B cell (primary cell): Measurements from ENCODE around the gene POLN. TPM values are rescaled to one million over a fixed set of nuclear protein-coding genes. Genes with fewer than 3 reads are reported as not detected.
A peak's percentile ranks its signal among the peaks of the same experiment; 100 is the strongest.

Experiments
- ATAC-seq: fragments of 200-7000 bp; cut with Tn5 transposase; one replicate; pipeline ENCODE4 v1.10.0; 2021; ENCODE audit warnings: low read depth, mild to moderate bottlenecking, moderate number of reproducible peaks, moderate library complexity
- CTCF ChIA-PET: fragments of 350-600 bp; sonication (Branson Sonifier 250); formaldehyde crosslinking; loops from one replicate; lab custom pipeline; 2021; ENCODE audit warnings: antibody characterized with exemption, inconsistent platforms; lab: Charles Lee
- POLR2A ChIA-PET: fragments of 350-600 bp; sonication (Branson Sonifier 250); formaldehyde crosslinking; loops from one replicate; lab custom pipeline; 2021; ENCODE audit warnings: antibody characterized with exemption; lab: Charles Lee
- DNase-seq: peaks from one replicate; pipeline ENCODE4 v3.0.0; 2013
- H2AFZ ChIP-seq: 2 replicates; pipeline ENCODE4 v1.6.1; 2012; ENCODE audit warnings: mild to moderate bottlenecking, low read depth, low read length; ENCODE audit not compliant: insufficient read depth, poor library complexity, severe bottlenecking
- H3K27ac ChIP-seq, 2 donors: 1 replicate in 1 of 2; 2 replicates in 1 of 2; pipeline ENCODE4 v1.5.1; 2012 to 2013; ENCODE audit warnings: low read length in 2 of 2, mild to moderate bottlenecking in 2 of 2, moderate library complexity in 1 of 2
- H3K27me3 ChIP-seq, 4 experiments: fragments of 200-600 bp in 1 of 4; sonication (generic) in 1 of 4; replicated peaks in 1 of 4; 1 replicate in 2 of 4; 2 replicates in 2 of 4; pipeline versions ENCODE4 v1.6.1 to v1.7.0; 2013 to 2016; ENCODE audit warnings: low read length in 3 of 4, mild to moderate bottlenecking in 2 of 4, mixed read lengths in 1 of 4, moderate library complexity in 1 of 4; ENCODE audit not compliant: insufficient read depth in 4 of 4, control insufficient read depth in 3 of 4; ENCODE audit errors: control extremely low read depth in 1 of 4
- H3K36me3 ChIP-seq, 2 experiments: replicated peaks in 1 of 2; 1 replicate in 1 of 2; 2 replicates in 1 of 2; pipeline versions ENCODE4 v1.6.1 to v1.7.1; 2013; ENCODE audit warnings: low read length in 1 of 2; ENCODE audit not compliant: insufficient read depth in 2 of 2, control insufficient read depth in 1 of 2; ENCODE audit errors: control extremely low read depth in 1 of 2, extremely low read depth in 1 of 2
- H3K4me1 ChIP-seq, 2 donors: fragments of 200-600 bp in 1 of 2; sonication (generic) in 1 of 2; 1 replicate in 1 of 2; 2 replicates in 1 of 2; pipeline versions ENCODE4 v1.5.1 to v1.6.1; 2013 to 2017; ENCODE audit warnings: low read length in 2 of 2; ENCODE audit not compliant: control insufficient read depth in 2 of 2, insufficient read depth in 2 of 2
- H3K4me2 ChIP-seq: replicated peaks from 2 replicates; pipeline ENCODE3; 2012; ENCODE audit warnings: mild to moderate bottlenecking, low read depth, low read length; ENCODE audit not compliant: poor library complexity, severe bottlenecking
- H3K4me3 ChIP-seq, 5 experiments: fragments of 200-600 bp in 1 of 5; sonication (generic) in 1 of 5; 1 replicate in 3 of 5; 2 replicates in 2 of 5; pipeline versions ENCODE4 v1.5.1 to v1.7.0; 2011 to 2016; ENCODE audit warnings: low read length in 4 of 5, mild to moderate bottlenecking in 4 of 5, low read depth in 2 of 5, control low read depth in 1 of 5, moderate library complexity in 1 of 5; ENCODE audit not compliant: insufficient read depth in 1 of 5; ENCODE audit errors: control extremely low read depth in 1 of 5, extremely low read depth in 1 of 5
- H3K79me2 ChIP-seq: fragments of 200-600 bp; sonication (generic); one replicate; pipeline ENCODE4 v1.6.0; 2016; ENCODE audit warnings: low read length; ENCODE audit not compliant: control insufficient read depth, insufficient read depth
- H3K9ac ChIP-seq: fragments of 200-600 bp; sonication (generic); 2 replicates; pipeline ENCODE4 v1.6.1; 2017; ENCODE audit warnings: mild to moderate bottlenecking, low read length, moderate library complexity
- H3K9me3 ChIP-seq, 3 donors: one replicate each; pipeline versions ENCODE4 v1.6.1 to v1.7.1; 2013; ENCODE audit warnings: low read length in 2 of 3; ENCODE audit not compliant: control insufficient read depth in 2 of 3, insufficient read depth in 1 of 3; ENCODE audit errors: control extremely low read depth in 1 of 3
- H4K20me1 ChIP-seq: 2 replicates; pipeline ENCODE4 v1.6.0; 2012; ENCODE audit warnings: mild to moderate bottlenecking, low read length; ENCODE audit not compliant: insufficient read depth, control insufficient read depth, poor library complexity, severe bottlenecking
- H3K27ac Mint-ChIP-seq: one replicate; pipeline ENCODE4 v1.8.0; 2021; ENCODE audit warnings: mixed read lengths
- H3K27me3 Mint-ChIP-seq: one replicate; pipeline ENCODE4 v1.8.0; 2021; ENCODE audit warnings: mixed read lengths
- H3K4me1 Mint-ChIP-seq: one replicate; pipeline ENCODE4 v1.8.0; 2021; ENCODE audit warnings: mixed read lengths
- H3K4me3 Mint-ChIP-seq: one replicate; pipeline ENCODE4 v1.8.0; 2021; ENCODE audit warnings: mixed read lengths
- H3K9me3 Mint-ChIP-seq: one replicate; pipeline ENCODE4 v1.8.0; 2022; ENCODE audit warnings: mixed read lengths; ENCODE audit not compliant: insufficient read depth
- CTCF ChIP-seq: fragments of 200-600 bp; IDR thresholded peaks from one replicate; pipeline ENCODE4 v1.8.0; 2022; ENCODE audit warnings: antibody characterized with exemption, mild to moderate bottlenecking
- EZH2 ChIP-seq: IDR thresholded peaks from 2 replicates; pipeline ENCODE4 v1.6.1; 2012; ENCODE audit warnings: borderline replicate concordance, low read depth, mild to moderate bottlenecking, moderate library complexity, low read length; ENCODE audit not compliant: insufficient read depth, poor library complexity, severe bottlenecking
- WGBS: methylation state at CpG from one replicate; pipeline ENCODE4 v1.1.5; 2013; ENCODE audit warnings: missing lambda C conversion rate; ENCODE audit not compliant: insufficient coverage; 5-methylcytosine and 5-hydroxymethylcytosine counted together
- intact Hi-C: fragments of 100-400 bp; cut with micrococcal nuclease; formaldehyde crosslinking; loops from one replicate; pipeline ENCODE4 v1.10.0; 2022
- polyA plus RNA-seq: library from polyadenylated mRNA; depleted of rRNA; stranded (reverse); fragments of >200 nt; gene quantifications from 2 replicates; pipeline ENCODE4 v1.2.3, GENCODE V29; 2012
- total RNA-seq, 2 donors: library from RNA; stranded (reverse); fragments of 120-200 nt in 1 of 2; gene quantifications; 1 replicate in 1 of 2; 2 replicates in 1 of 2; pipeline versions ENCODE4 v1.2.3 to v1.2.4, GENCODE V29; 2013 to 2022

The POLN gene
- total and polyA plus RNA-seq, 2 donors (not counting 1 experiment from before 2014, with no cell fraction given), result 0.73 to 1.5 TPM

- Histone ChIP-seq H3K4me2 (no peak overlapping the region), H3K27me3 (no peaks in the 10 kb centered on the region), H3K36me3 (peaks cover 0 to 61% of the 10 kb centered on the region in 2 experiments), H3K9me3 (no peaks in the 10 kb centered on the region), H4K20me1 (peaks cover 50% of the 10 kb centered on the region), H2AFZ (no peak overlapping the region), H3K9ac (no peak overlapping the region), H3K4me3 (no peak overlapping the region), H3K4me1 (no peaks in the 10 kb centered on the region), H3K79me2 (peaks cover under 1% of the 10 kb centered on the region), H3K27ac (no peak overlapping the region)
- POLR2A ChIA-PET, result interaction anchor here (0.6 kb wide), 2 partner anchors 13 to 154 kb away, joined by 4 to 14 read pairs; no protein-coding TSS in a partner anchor
- no peaks in the 10 kb centered on the region for H3K4me1 Mint-ChIP-seq
- 98% methylated on average over 27 of the region's 30 CpGs for WGBS
- CTCF ChIA-PET, result no interaction called here
- ATAC-seq (no peak), DNase-seq (no peak)
- no peak for TF ChIP-seq EZH2
- H3K4me3 Mint-ChIP-seq, result no peak overlapping the region
- H3K27me3 Mint-ChIP-seq, result no peaks in the 10 kb centered on the region
- H3K27ac Mint-ChIP-seq, result no peak overlapping the region
- no peaks in the 10 kb centered on the region for H3K9me3 Mint-ChIP-seq
- intact Hi-C loops, result no loop called here
Observed at GRCh38 chr4:2250357-2251072, 8.6 kb upstream of the POLN start.

- WGBS, result 91% methylated on average over 24 of the region's 26 CpGs
- Mint-ChIP-seq H3K4me1 (no peaks in the 10 kb centered on the region), H3K27me3 (no peaks in the 10 kb centered on the region), H3K9me3 (no peaks in the 10 kb centered on the region), H3K4me3 (no peak overlapping the region), H3K27ac (no peak overlapping the region)
- no peak for TF ChIP-seq CTCF
- TF ChIP-seq EZH2, result no peak
- no peak overlapping the region for H2AFZ ChIP-seq
- no peaks in the 10 kb centered on the region for H3K27me3 ChIP-seq
- ATAC-seq, result no peak
- H3K4me1 ChIP-seq, result no peaks in the 10 kb centered on the region
- intact Hi-C loops, result loop anchor here (10.0 kb wide), 1 partner anchor 245 kb away; the partner anchor contains the start of gene NELFA
- peaks cover 42% of the 10 kb centered on the region for H4K20me1 ChIP-seq
- H3K79me2 ChIP-seq, result no peaks in the 10 kb centered on the region
- peak; percentile 8 for DNase-seq
- H3K4me2 ChIP-seq, result no peak overlapping the region
- no peak overlapping the region for H3K9ac ChIP-seq
- H3K4me3 ChIP-seq, result no peak overlapping the region
- ChIA-PET CTCF (no interaction called here), POLR2A (interaction anchor here (0.6 to 0.7 kb wide), 3 partner anchors 11 to 155 kb away, joined by 4 to 14 read pairs (median 4); no protein-coding TSS in a partner anchor)
- H3K27ac ChIP-seq, result no peak overlapping the region
- no peaks in the 10 kb centered on the region for H3K9me3 ChIP-seq
- H3K36me3 ChIP-seq, result peaks cover 0 to 56% of the 10 kb centered on the region in 2 experiments
Observed at GRCh38 chr4:2249526-2250356, 7.8 kb upstream of the POLN start.
